GM19452 (cell line): ENCODE data around the gene CHSY1.

ENCODE experiments used
- ATAC-seq: cut with Tn5 transposase; IDR thresholded peaks from one replicate; pipeline ENCODE4 v1.9.1; 2021; ENCODE audit not compliant: unreplicated experiment

The CHSY1 gene

GRCh38 chr15:101213147-101213546 is 38.7 kb downstream of the CHSY1 start:
- ATAC-seq: no peak

DNA sequence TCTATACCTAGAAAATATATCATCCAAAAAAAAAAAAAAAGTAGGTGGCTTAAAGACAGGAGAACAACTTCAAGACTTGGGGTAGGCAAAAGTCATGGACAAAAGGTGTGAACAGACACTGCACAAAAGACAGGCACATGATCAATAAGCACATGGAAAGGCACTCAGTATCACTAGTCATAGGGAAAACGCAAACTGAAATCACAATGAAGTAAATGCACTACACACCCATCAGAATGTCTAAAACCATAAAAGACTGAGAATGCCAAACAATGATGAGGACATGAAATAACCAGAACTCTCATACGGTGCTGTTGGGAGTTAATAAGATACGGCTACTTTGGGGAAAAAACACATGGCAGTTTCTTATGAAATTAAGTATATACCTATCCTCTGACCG is 40.0 kb downstream of the CHSY1 start:
- no peak for ATAC-seq

DNA sequence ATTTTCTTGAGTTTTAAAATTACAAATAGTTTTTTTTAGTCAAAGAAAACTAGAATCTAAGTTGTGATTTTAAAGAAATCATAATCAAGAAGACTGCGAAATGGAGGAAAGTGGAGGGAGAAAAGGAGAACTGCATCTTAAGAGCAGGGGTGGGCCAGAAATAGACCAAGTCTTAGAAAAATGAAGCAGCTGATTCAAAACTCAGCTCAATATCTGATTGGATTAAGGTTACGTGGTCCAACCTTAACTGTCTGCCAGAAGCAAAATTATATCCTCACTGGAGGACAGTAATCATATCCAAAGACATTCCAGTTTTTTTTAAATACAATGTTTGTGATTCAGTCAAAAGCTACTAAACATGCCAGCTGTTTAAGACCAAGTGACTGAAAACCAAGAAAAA is 41.4 kb downstream of the CHSY1 start:
- ATAC-seq: no peak

DNA sequence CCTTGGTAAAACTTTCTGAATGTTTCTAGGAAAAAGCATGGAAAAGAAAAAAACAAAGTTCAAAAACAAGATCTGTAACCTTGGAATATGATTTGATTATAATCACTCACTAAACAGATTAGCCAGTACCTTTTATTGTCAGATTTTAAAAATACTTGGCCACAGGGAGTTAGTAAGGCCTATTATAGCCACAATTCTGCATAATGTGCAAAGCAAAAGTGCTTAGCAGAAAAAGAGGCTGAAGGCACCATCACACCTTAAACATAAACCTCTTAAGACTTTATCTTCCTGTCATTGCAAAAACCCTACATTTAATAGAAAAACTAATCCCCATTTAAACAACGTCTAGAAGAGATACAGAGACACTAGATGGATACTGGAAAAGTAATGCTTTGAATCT is 41.8 kb downstream of the CHSY1 start:
- ATAC-seq: no peak

DNA sequence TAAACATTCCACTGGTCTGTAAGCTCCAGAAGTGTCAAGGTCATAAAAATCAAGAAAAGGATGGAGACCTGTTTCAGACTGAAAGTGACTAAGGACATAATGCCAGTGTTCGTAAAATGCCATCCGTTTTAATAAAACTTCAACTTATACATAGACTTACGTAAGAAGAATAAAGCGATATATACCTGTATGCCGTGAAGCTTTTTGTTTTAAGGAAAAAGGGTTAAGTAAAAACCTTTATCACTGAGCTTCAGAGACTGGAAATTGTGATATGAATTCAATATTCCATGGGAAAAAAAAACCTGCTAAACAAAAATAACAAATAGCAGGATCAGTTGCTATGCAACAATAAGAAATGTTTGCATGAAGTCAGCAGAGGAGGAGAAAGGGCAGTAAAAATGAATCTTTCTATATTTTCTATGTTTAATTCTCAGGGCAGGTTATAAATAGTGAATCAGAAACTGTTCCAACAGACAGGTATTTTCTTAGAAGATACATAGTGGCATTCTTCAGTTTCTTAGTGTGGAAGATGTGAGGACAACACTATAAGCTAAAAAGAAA is 42.5 kb downstream of the CHSY1 start:
- ATAC-seq: no peak

DNA sequence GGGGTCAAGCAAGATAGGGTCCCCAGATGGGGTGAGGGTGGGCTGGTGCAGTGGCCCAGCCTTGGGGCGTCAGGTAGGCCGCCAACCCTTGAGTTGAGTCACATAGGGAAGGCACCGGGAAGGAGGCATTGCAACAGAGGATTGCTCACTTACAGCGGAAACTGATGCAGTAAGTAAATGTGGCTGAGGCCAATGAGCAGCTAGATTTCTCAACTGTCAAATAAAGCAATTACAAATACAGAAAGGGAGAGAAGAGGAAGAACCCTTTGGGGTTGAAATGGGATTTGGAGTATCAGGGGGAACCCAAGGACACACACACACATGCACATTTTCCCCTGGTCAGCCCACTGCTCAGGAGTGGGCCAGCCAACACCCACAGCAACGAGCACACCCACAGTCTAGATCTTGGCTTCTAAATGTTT is 44.0 kb downstream of the CHSY1 start:
- no peak for ATAC-seq

GRCh38 chr15:101206176-101206591 is 45.7 kb downstream of the CHSY1 start:
- no peak for ATAC-seq

DNA sequence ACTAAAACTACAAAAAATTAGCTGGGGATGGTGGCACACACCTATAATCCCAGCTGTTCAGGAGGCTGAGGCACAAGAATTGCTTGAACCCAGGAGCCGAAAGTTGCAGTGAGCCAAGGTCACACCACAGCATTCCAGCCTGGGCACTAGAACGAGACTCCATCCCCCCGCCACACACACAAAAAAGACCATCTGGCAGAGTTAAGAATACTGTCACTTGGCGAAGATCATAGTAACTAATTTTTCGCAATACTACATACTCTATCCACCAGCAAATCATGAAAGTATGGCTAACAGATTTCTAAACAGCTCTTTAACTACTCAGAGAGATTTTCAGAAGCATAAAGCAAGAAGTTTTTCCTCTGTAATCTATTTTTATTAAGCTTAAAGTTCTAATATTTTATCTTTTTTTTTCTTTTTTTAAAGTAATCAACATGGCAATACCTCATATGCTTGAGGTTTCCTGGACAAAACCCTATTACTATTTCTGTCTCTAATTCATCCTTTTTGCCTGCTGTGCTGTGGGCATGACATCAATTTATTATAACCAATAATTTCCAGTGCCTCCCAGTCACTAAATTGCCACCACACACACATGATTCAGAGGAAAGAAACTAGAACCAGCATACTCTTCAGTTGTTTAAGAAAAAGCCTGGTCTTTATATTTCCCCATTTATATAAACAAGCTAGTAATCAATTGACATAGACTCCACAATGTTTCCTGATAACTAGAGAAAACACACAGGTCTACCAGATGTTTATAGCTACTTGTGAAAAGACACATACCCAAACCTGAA is 46.9 kb downstream of the CHSY1 start:
- ATAC-seq: no peak

DNA sequence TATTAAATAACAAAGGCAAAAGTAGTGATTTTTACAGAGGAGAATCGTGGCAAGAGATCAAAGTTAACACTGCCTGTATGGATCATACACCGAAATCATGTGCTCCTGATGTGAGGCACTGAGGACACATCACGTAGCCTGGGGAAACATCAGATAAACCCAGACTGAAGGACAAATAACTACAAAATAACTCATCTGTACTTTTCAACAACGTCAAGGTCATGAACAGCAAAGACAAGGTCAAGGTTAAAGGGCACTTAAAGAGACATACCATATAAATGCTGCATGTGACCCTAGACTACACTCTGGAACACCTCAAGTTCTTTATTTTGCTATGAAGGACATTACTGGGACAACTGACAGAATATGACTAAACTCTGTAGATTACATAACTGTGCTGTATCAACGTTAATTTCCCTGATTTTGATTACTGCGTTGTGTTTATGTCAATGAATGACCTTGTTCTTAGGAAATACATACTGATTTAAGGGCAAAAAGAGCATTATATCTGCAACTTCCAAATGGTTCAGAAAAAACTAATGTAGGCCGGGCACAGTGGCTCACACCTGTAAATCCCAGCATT is 48.1 kb downstream of the CHSY1 start:
- no peak for ATAC-seq

- ATAC-seq: no peak
Observed at GRCh38 chr15:101203029-101203573, 48.7 kb downstream of the CHSY1 start.

DNA sequence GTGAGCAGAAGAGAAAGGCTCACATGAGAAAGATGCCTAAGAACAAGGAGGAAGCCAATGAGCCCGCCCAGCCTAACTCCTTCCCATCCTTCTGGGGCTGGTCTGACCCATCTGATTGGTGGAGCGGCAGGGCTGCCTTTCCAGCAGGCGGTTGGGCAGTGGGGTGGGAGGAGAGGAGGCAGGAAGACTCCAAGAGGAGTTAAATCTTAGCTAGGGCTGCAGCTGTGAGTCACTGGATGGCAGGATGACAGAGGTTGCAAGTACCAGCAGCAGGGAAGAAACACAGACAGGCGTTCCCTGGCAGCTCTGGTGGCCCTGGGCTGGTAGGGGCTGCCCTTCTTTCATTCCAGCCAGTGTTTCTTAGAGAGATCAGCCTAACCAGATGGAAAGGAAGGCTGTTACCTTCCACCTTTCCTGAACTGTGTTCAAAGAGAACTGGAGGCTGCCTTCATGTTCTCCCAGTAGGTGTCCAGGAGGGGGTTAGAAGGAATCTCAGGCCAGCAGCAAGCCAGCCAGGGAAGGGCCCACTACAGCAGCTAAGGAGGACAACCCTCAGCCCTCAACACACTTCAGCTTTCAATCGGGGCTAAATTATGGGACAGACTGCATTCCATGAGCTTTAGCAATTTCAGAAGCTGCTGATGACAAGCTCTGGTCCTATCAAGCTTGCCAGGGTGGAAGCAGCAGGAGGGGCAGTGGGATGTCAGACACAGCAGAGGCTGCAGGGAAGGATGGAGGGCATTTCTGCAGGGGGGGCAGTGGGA is 50.3 kb downstream of the CHSY1 start:
- no peak for ATAC-seq

DNA sequence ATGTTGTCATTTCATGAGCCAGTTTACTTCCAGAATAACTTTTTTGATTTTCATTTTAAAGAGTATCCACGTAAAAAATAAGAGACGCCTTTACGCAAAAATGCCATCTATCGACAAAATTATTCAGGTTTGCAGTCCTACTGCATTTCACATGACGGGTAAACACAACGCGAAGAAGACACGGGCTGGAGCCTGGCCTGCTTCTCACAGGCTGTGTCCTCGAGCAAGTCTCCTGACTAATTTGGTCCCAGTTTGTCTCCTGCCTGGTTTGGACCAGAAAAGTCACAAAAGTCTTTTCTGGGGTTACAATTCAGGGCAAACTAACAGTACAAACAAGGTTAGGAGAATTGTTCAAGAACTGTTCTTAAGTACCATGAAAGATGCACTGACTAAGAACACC is 51.7 kb downstream of the CHSY1 start:
- ATAC-seq: no peak

- ATAC-seq: no peak
Observed at GRCh38 chr15:101198800-101199199, 53.0 kb downstream of the CHSY1 start.

DNA sequence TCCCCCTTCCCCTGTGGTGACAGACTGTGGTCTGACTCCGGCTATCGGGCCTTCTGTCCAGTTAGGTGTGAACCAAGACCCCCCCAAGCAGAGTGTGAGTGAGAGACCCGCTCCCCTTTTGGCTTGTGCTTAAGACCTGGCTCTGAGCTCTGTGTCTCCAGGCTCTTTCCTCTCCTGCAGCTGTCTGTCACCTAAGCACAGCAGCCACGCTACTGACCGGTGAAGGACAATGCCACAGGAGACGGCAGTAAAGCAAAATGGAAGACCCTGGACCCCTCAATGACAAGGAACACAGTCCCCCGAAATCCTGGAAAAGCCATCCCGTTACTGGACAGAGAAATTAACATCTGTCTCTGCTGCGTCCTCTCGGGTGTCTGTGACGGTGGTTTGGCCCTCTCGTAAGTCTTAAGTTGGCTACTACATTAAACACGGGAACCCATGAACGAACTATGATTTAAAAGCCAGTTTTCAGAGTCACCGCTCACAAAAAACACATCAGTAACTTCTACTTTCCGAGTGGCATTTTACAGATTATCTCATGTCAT is 53.7 kb downstream of the CHSY1 start:
- ATAC-seq: no peak

DNA sequence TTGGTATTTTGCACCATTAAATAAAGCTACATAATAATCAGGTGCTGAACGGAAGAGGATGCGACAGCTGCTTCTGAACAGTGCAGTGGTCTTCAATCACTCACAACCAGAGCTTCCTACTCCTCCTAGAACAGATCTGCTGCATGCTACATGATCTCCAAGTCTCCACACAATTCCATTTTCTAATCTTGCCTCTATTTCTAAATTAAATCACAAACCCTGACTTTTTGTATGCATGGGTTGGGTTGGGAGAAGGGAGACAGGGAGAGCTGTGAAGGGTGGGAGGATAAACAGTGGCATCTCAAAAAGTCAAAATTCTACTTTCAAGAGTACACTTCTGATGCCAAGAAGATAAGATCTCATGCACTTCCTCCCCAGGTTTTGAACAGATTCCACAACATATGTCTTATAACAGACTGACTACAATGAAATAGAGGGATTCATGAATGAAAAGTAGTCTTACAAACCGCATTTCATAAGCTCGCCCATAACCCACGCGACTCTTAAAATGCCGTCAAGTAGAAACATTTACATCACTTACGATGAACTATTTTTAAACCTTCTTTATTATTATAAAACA is 57.2 kb downstream of the CHSY1 start:
- ATAC-seq: no peak

- no peak for ATAC-seq
Observed at GRCh38 chr15:101193806-101194545, 57.9 kb downstream of the CHSY1 start.

GRCh38 chr15:101193120-101193644 is 58.7 kb downstream of the CHSY1 start:
- no peak for ATAC-seq

- ATAC-seq: no peak
Observed at GRCh38 chr15:101192081-101192480, 59.8 kb downstream of the CHSY1 start.

DNA sequence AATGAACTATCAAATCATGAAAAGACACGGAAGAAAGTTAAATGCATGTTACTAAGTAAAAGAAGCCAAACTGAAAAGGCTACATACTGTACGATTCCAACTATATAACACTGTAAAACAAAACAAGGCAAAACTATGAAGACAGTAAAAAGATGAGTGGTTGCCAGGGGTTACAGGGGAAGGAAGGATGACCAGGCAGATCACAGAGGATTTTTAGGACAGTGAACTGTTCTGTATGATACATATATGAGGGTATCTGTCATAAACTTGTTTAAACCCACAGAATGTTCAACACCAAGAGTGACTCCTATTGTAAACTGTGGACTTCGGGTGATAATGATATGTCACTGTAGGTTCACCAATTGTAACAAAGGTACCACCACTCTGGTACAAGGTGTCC is 60.6 kb downstream of the CHSY1 start:
- no peak for ATAC-seq

GRCh38 chr15:101190092-101190595 is 61.7 kb downstream of the CHSY1 start:
- no peak for ATAC-seq
